HEK293 (cell line): Measurements from ENCODE around the gene PIBF1.
A peak's percentile ranks its signal among the peaks of the same experiment; 100 is the strongest.

Source experiments
- CTCF ChIA-PET: fragments of 350-600 bp; formaldehyde crosslinking; extraction: SDS; loops from one replicate; lab custom pipeline; 2021; ENCODE audit warnings: antibody characterized with exemption; lab: Yijun Ruan, JAX
- POLR2A ChIA-PET: fragments of 300-600 bp; formaldehyde crosslinking; extraction: SDS; loops from one replicate; lab custom pipeline; 2020; ENCODE audit warnings: antibody characterized with exemption, inconsistent platforms; lab: Yijun Ruan, JAX
- H3K27ac ChIP-seq: fragments of 200-500 bp; sonication (Bioruptor generic); 2 replicates; pipeline ENCODE4 v1.5.1; 2014; ENCODE audit warnings: low read depth, low read length, control low read depth, inconsistent platforms; ENCODE audit errors: extremely low read depth
- H3K36me3 ChIP-seq, 2 experiments: fragments of 200-500 bp in 1 of 2; sonication (Bioruptor generic) in 1 of 2; 1 replicate in 1 of 2; 2 replicates in 1 of 2; pipeline ENCODE4 v1.5.1; 2014 to 2017; ENCODE audit warnings: inconsistent platforms in 2 of 2, low read length in 2 of 2; ENCODE audit not compliant: control insufficient read depth in 2 of 2, insufficient read depth in 1 of 2
- H3K4me1 ChIP-seq: fragments of 200-500 bp; sonication (Bioruptor generic); 2 replicates; pipeline ENCODE4 v1.5.1; 2014; ENCODE audit warnings: mild to moderate bottlenecking, low read length, inconsistent platforms; ENCODE audit not compliant: control insufficient read depth, insufficient read depth
- H3K4me3 ChIP-seq: 2 replicates; pipeline ENCODE4 v1.5.1; 2011; ENCODE audit warnings: low read depth, mild to moderate bottlenecking, control low read depth, low read length, moderate library complexity
- H3K9me3 ChIP-seq: fragments of 200-500 bp; sonication (Bioruptor generic); 2 replicates; pipeline ENCODE4 v1.5.1; 2014; ENCODE audit warnings: low read depth, low read length, inconsistent platforms; ENCODE audit not compliant: control insufficient read depth, insufficient read depth
- CTCF ChIP-seq: fragments of 450-650 bp; formaldehyde crosslinking; IDR thresholded peaks from 2 replicates; pipeline ENCODE4 v1.5.1; 2016; ENCODE audit warnings: missing biosample characterization, missing genetic modification characterization
- KLF17 ChIP-seq: fragments of 450-650 bp; formaldehyde crosslinking; IDR thresholded peaks from 2 replicates; pipeline ENCODE4 v1.5.1; 2016; ENCODE audit warnings: missing biosample characterization, missing genetic modification characterization
- PATZ1 ChIP-seq: fragments of 450-650 bp; formaldehyde crosslinking; IDR thresholded peaks from 2 replicates; pipeline ENCODE4 v1.5.1; 2016; ENCODE audit warnings: missing biosample characterization, missing genetic modification characterization
- PRDM1 ChIP-seq: fragments of 450-650 bp; formaldehyde crosslinking; IDR thresholded peaks from 2 replicates; pipeline ENCODE4; 2016; ENCODE audit warnings: missing biosample characterization, missing genetic modification characterization
- PRDM2 ChIP-seq: fragments of 450-650 bp; formaldehyde crosslinking; IDR thresholded peaks from 2 replicates; pipeline ENCODE4 v1.5.1; 2016; ENCODE audit warnings: missing biosample characterization, missing genetic modification characterization, borderline replicate concordance
- SP3 ChIP-seq: fragments of 450-650 bp; formaldehyde crosslinking; IDR thresholded peaks from 2 replicates; pipeline ENCODE4 v1.5.1; 2016; ENCODE audit warnings: missing biosample characterization, missing genetic modification characterization
- YY1 ChIP-seq: fragments of 450-650 bp; formaldehyde crosslinking; IDR thresholded peaks from 2 replicates; pipeline ENCODE4 v1.5.1; 2018; ENCODE audit warnings: missing biosample characterization, missing genetic modification characterization
- ZBTB11 ChIP-seq: fragments of 450-650 bp; formaldehyde crosslinking; conservative IDR thresholded peaks from 2 replicates; pipeline ENCODE4 v1.5.1; 2016; ENCODE audit warnings: low read depth, missing biosample characterization, missing genetic modification characterization
- ZNF169 ChIP-seq: fragments of 450-650 bp; formaldehyde crosslinking; IDR thresholded peaks from 2 replicates; pipeline ENCODE4 v1.5.1; 2016; ENCODE audit warnings: missing biosample characterization, missing genetic modification characterization
- ZNF214 ChIP-seq: fragments of 450-650 bp; formaldehyde crosslinking; IDR thresholded peaks from 2 replicates; pipeline ENCODE4 v1.5.1; 2017; ENCODE audit warnings: missing biosample characterization, mild to moderate bottlenecking, missing genetic modification characterization, borderline replicate concordance
- ZNF341 ChIP-seq: fragments of 450-650 bp; formaldehyde crosslinking; IDR thresholded peaks from 2 replicates; pipeline ENCODE4; 2016; ENCODE audit warnings: low read depth, missing biosample characterization, missing genetic modification characterization
- ZNF398 ChIP-seq: fragments of 450-650 bp; formaldehyde crosslinking; IDR thresholded peaks from 2 replicates; pipeline ENCODE4 v1.5.1; 2017; ENCODE audit warnings: missing biosample characterization, missing genetic modification characterization
- ZNF501 ChIP-seq: fragments of 450-650 bp; formaldehyde crosslinking; IDR thresholded peaks from 2 replicates; pipeline ENCODE4 v1.5.1; 2016; ENCODE audit warnings: missing biosample characterization, missing genetic modification characterization
- ZNF768 ChIP-seq: fragments of 450-650 bp; formaldehyde crosslinking; IDR thresholded peaks from 2 replicates; pipeline ENCODE4 v1.5.1; 2018; ENCODE audit warnings: missing biosample characterization, mild to moderate bottlenecking, missing genetic modification characterization
- ZSCAN4 ChIP-seq: fragments of 450-650 bp; formaldehyde crosslinking; IDR thresholded peaks from 2 replicates; pipeline ENCODE4 v1.5.1; 2017; ENCODE audit warnings: missing biosample characterization, missing genetic modification characterization

PIBF1 gene

GRCh38 chr13:73058736-73059459, 277.0 kb downstream of the PIBF1 start, which contains the start of gene KLF5 (continued):
- no peak for TF ChIP-seq ZNF768 (tag by site-specific recombination)
- peak; percentile 66 for TF ChIP-seq CTCF
- TF ChIP-seq ZBTB11, result no peak
- TF ChIP-seq KLF17 (tag by site-specific recombination), result peak; percentile 45; the same call in 1 of the 2 replicates
- TF ChIP-seq ZNF214, result no peak
- TF ChIP-seq SP3 (tag by site-specific recombination), result peak; percentile 83
- peak; percentile 63 for TF ChIP-seq ZNF341 (tag by site-specific recombination)
- no peak for TF ChIP-seq YY1 (tag by site-specific recombination)
- TF ChIP-seq ZSCAN4, result no peak; the same call in 1 of the 2 replicates
- TF ChIP-seq ZNF169, result no peak
- peak; percentile 72 for TF ChIP-seq PATZ1
- peak; percentile 79 for TF ChIP-seq ZNF501 (tag by site-specific recombination)

- ChIA-PET CTCF (interaction anchor here (0.5 kb wide), 1 partner anchor 268 kb away, joined by 3 read pairs; no protein-coding TSS in a partner anchor), POLR2A (interaction anchor here (0.5 to 2.8 kb wide), 8 partner anchors 13 to 1245 kb away, joined by 3 to 17 read pairs (median 4); no protein-coding TSS in a partner anchor)
- peak overlapping the region; percentile 88 for H3K4me3 ChIP-seq
- TF ChIP-seq ZNF398 (tag by site-specific recombination) (peak; percentile 56; the same call in 1 of the 2 replicates), PRDM2 (tag by site-specific recombination) (no peak), PRDM1 (0 out of 2 replicates have a peak, but pooled peaks have one; percentile 9)
- H3K4me1 ChIP-seq, result no peaks in the 10 kb centered on the region
- H3K27ac ChIP-seq, result peak overlapping the region; percentile 65; the same call in 1 of the 2 replicates
- peaks cover 0 to 27% of the 10 kb centered on the region in 2 experiments; a peak in 1 of 3 replicates for H3K36me3 ChIP-seq
- H3K9me3 ChIP-seq, result no peaks in the 10 kb centered on the region
Measured at GRCh38 chr13:73059460-73060250, 277.7 kb downstream of the PIBF1 start.
